SK-MEL-5 (cell line): Measurements from ENCODE around the gene TCF12. TPM values are rescaled to one million over a fixed set of nuclear protein-coding genes. Genes with fewer than 3 reads are reported as not detected.

Experiments used
- DNase-seq: peaks from one replicate; pipeline ENCODE4 v3.0.0-alpha.2; 2016; ENCODE audit warnings: low read depth, low spot score
- in situ Hi-C: cut with HindIII; loops from 2 replicates; pipeline ENCODE4 v1.10.0; 2016; ENCODE audit warnings: low sequenced_read_pairs, high pct_unique_total_duplicates, low pct_unique_long_range_greater_than_20kb
- total RNA-seq: library from RNA; depleted of rRNA; stranded (reverse); fragments of >200 nt; shearing (Covaris generic); gene quantifications from 2 replicates; pipeline ENCODE4 v1.2.3, GENCODE V29; 2014

Gene TCF12
- total RNA-seq, 1 experiment from 2014 or later, result 90.2 TPM

GRCh38 chr15:56963710-56964109 is 45.3 kb downstream of the TCF12 start:
- DNase-seq, result no peak
- in situ Hi-C loops, result no loop called here

- in situ Hi-C loops, result no loop called here
- DNase-seq, result no peak
These were observed 45.7 kb downstream of the TCF12 start for GRCh38 chr15:56964182-56964581.

GRCh38 chr15:56965231-56966013 is 47.0 kb downstream of the TCF12 start:
- in situ Hi-C loops, result no loop called here
- DNase-seq, result no peak

- in situ Hi-C loops, result no loop called here
- no peak for DNase-seq
These were observed 48.9 kb downstream of the TCF12 start for GRCh38 chr15:56967336-56967735.

DNA sequence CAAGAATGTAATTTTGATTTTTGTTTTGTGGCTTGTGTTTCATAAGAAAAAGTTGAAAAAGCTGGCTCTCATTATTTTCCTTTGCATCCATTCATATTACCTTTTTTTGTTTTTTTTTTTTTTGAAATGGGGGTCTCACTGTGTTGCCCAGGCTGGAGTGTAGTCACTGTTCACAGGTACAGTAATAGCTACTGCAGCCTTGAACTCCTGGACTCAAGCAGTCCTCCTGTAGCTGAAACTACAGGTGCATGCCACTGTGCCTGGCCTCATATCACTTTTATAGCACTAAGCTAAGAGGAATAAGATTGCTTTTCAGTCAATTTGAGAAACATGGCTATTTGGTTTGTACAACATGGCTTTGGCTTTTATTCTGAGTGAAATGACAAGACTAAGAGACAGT is 49.8 kb downstream of the TCF12 start:
- DNase-seq, result no peak
- in situ Hi-C loops, result no loop called here

- in situ Hi-C loops, result no loop called here
- no peak for DNase-seq
These were observed 50.4 kb downstream of the TCF12 start for GRCh38 chr15:56968821-56969220.

GRCh38 chr15:56969265-56969895 is 50.9 kb downstream of the TCF12 start:
- in situ Hi-C loops, result no loop called here

GRCh38 chr15:56971571-56971970 is 53.1 kb downstream of the TCF12 start:
- no peak for DNase-seq
- in situ Hi-C loops, result no loop called here

More at GRCh38 chr15:56969265-56969895, 50.9 kb downstream of the TCF12 start:
- no peak for DNase-seq

DNA sequence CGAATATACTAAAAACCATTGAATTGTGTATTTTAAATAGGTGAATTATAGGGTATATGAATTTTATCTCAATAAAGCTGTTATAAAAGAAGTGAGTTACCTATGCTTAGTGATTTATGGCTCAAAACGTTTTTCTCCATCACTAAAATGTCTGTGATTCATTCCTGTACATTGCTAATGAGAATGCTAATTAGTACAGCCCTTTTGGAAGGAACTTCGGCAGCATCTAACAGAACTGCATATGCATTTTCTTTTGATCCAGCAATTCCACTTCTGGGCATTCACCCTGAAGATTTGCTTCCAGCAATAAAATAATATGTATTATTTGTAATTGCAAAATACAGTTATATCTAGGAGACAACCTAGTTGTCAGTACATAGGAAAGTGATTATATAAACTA is 53.6 kb downstream of the TCF12 start:
- no peak for DNase-seq
- in situ Hi-C loops, result no loop called here

DNA sequence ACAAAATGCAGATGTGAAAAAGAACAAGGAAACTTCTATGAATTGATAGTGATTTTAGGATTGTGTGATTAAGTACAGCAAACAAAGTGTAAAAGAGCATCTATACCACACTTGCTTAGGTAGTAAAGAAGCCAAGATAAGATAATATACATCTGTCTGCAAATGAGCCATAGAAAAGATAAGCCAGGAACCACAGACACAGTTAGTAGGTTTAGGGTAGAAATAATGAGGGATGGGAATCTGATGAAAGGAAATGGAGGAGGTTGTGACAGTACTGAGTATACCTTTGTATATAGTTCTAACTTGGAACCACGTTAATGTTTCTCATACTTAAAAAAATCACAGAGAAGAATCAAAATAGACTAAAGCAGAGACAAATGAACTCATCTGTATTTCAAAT is 54.0 kb downstream of the TCF12 start:
- in situ Hi-C loops, result no loop called here
- no peak for DNase-seq

DNA sequence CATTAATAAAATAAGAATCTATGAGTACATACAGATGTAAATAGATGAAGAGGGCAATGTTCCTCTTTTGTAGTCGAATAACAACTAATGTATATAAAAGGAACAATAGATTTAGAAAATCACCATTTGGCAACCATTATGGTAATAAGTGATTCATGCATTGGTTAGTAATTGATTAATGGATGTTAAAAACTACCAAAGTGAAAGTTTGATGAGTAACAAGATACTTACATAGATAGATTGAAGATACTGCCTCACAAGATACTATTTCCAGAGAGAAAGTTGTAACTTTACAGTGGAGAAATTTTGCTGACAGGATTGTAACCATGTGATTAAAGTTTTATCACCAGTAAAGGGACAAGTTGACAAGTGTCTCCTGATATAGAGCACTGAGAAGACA is 55.0 kb downstream of the TCF12 start:
- in situ Hi-C loops, result no loop called here

DNA sequence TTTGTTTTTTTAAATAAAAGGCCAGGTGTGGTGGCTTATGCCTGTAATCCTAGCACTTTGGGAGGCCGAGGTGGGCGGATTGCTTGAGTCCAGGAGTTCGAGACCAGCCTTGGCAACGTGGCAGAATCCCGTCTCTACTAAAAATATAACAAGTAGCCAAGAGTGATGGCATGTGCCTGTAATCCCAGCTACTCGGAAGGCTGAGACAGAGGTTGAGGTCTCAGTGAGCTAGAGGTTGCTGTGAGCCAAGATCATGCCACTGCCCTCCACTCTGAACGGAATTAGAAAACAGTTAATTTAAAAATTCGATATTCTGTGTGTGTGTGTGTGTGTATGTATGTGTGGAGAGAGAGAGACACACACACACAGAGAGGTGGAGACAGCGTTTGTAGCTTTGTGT is 58.8 kb downstream of the TCF12 start:
- in situ Hi-C loops, result no loop called here
- DNase-seq, result no peak

More for the DNA sequence above, 55.0 kb downstream of the TCF12 start:
- DNase-seq, result no peak

GRCh38 chr15:56978898-56979662 is 60.6 kb downstream of the TCF12 start:
- DNase-seq, result no peak

GRCh38 chr15:56980473-56980872 is 62.0 kb downstream of the TCF12 start:
- in situ Hi-C loops, result no loop called here
- DNase-seq, result no peak

More at GRCh38 chr15:56978898-56979662, 60.6 kb downstream of the TCF12 start:
- in situ Hi-C loops, result no loop called here

- in situ Hi-C loops, result no loop called here
- DNase-seq, result no peak
These were observed 62.7 kb downstream of the TCF12 start for GRCh38 chr15:56981160-56981559.

DNA sequence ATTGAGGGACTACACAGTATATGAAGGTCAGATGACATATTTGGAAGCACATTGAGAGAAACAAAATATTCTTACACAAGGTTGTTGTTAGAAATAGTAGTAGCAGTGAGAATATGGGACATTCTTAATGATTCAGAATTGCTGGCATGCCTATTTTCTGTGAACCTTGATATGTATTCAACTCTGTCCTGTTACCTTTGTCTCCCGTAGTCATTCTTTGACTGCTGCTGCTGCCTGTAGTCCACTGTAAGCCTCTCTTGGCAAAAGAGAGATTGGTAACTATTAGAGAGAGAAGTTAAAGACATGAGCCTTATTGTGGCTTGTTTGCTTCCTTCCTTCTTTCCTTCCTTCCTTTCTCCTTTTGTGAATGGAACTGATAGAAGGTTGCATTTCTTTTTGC is 64.5 kb downstream of the TCF12 start:
- no peak for DNase-seq
- in situ Hi-C loops, result no loop called here

GRCh38 chr15:56984681-56985481 is 66.4 kb downstream of the TCF12 start:
- in situ Hi-C loops, result no loop called here
- DNase-seq, result no peak

GRCh38 chr15:56985856-56986255 is 67.4 kb downstream of the TCF12 start:
- in situ Hi-C loops, result no loop called here
- no peak for DNase-seq
